A549 (cell line): ENCODE measurements around the gene SUPV3L1.

Experiments used
- BHLHE40 ChIP-seq: IDR thresholded peaks from 2 replicates; pipeline ENCODE4 v1.6.1; 2012; ENCODE audit warnings: low read depth, low read length, inconsistent platforms
- CTCF ChIP-seq: fragments of >200 bp; sonication (Bioruptor Twin); formaldehyde crosslinking; IDR thresholded peaks from 3 replicates; pipeline ENCODE4 v1.5.1; 2016
- MAFK ChIP-seq: fragments of 450-650 bp; IDR thresholded peaks from 2 replicates; pipeline ENCODE4 v1.6.1; 2014; ENCODE audit not compliant: partially characterized antibody

- TF ChIP-seq BHLHE40 (no peak), CTCF (no peak), MAFK (no peak)
These were observed 49.8 kb upstream of the SUPV3L1 start for GRCh38 chr10:69130251-69130650.
